Measurements from ENCODE around the gene PPP2R5C.

The PPP2R5C gene

DNA sequence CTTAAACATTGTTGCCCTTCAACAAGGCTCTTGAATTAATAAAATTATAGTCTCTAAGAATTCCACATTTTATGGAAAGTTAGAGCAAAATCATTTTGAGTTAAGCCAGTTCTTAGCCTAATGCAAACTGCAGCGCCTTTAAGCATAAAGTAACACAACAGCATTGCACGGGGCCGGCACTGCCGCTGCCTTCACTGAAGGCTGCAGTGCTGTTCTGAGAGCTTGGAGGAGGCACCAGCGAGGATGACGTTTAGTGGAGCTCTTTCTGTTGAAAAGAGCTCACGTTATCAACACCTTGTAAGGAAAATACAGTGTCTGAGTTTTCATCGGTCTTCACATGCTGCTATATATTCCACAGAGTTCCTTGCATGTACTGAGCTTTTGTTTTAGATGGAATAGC is 164.6 kb downstream of the PPP2R5C start:
- no peak for DNase-seq

DNA sequence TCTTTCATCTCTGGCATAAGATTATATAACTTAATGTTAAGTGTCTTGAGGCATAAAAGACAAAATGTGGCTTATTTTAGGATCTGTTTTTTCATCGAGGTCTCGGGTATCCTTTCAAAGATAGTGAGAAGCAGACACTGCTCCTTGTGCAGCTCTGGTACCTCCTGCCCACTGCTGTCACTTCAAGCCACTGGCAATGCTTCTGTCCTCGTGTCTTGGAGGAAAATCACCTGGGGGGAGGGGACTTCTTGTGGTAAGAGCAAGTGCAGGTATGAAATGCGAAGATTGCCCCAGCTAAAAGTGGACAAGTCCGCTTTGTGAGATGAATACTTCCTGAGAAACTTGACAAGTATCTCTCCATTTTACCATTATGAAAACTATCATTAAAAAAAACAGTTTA is 165.1 kb downstream of the PPP2R5C start:
- no peak for DNase-seq

DNA sequence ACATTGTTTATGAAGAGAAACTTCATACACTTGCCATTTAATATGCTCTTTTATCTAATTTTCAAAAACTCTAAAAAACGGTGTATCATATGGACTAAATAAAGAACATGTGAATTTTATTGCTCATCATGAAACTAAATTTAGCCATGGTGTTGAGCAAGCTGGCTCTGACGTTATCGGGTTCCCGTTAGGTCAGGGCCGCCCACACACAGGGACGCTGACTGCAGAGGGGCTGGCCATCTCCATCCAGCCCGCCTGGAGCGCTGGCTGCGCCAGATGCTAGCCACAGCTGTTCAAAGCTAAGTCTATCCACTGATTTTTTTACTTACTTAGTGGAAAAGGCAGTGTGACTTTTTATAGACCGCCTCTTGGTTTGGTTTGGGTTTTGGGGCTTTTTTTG is 166.3 kb downstream of the PPP2R5C start:
- peak; percentile 97 for DNase-seq

DNA sequence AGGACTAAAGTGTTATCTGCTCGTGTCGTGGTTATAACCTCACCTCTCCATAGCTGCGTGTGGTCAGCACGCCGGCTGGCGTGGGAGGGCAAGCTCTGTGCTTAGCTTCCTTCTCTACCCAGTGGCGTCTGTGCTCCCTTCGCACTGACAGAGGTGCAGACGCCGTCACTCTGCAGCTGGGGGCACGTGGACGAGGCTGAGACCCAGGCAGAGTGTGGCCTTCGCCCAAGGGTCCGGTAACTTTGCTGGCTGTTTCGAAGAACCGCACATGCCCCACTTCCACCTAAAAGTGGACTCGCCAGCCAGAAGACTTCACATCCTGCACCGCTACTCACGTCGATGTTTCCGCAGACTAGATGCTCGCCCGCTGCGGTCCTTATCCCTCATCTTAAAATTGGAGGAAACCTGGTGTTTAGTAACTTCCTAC is 166.9 kb downstream of the PPP2R5C start:
- DNase-seq, result no peak

DNA sequence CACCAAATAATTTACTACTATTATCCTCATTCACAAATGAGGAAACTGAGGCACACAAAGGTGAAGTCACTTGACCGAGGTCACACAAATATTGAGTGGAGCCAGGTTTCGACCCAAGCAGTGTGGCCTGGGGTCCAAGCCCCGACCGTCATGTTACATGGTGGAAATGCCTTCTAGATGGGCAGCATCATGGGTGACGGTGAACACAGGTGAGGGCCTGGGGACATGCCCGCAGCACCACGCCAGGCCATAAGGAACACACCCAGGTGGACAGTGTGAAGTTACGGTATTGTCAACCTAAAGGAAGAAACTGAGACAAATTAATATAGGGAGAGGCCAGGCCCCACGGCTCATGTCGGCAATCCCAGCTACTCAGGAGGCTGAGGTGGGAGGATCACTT is 167.6 kb downstream of the PPP2R5C start:
- DNase-seq, result no peak

DNA sequence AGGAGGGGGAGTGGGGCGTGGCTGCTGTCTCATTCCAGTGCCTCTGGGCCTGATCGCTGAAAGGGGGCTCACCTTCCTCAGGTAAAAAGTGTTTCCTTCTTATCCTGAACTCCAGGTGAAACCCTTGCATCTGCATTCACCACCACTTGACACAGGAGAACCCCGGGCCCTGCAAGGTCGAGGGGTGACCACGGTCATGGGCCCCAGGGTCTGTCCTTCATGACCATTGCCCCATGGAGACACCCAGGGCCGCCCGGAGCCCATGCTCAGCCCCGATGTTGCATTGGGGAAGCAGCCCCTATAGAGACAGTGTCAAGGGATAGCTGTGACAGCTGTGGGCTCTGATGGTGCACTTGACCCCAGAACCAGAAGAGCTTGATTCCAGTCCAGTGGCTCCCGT is 168.4 kb downstream of the PPP2R5C start:
- DNase-seq, result no peak

DNA sequence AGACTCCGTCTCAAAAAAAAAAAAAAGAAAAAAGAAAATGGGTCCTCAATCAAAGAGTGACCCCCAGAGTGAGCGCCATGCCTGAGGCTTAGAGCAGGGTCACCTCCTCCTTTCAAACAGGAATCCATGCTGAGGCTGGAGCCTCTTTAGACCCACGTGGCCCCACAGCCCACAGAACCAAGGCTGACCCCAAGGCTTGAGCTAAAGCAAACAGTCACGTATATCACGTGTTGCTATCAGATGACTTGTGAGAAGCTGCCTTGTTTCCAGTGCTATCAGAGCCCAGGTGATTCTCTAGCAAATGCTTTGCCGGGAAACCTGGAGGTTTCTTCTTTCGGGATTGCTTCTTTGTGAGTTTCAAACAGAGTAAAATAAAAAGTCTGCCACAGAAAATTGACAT is 171.2 kb downstream of the PPP2R5C start:
- no peak for DNase-seq

DNA sequence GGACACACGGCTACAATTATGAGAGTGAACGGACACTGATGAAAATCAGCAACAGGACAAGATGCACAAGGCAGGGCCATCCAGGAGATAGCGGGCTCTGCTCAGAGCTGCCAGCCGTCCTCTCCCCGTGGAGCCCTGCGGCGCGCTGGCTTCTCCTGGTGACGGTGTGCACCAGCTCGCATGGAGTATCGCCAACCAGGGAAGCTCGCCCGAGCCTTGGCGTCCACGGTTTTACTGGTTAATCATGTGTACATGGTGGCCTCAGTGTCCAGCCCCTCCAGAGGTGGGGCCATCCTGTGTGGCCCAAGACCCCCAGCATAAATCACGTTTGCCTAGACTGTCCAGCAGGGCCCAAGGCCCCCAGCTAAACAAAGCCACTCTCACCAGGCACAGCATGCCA is 171.7 kb downstream of the PPP2R5C start:
- no peak for DNase-seq

DNA sequence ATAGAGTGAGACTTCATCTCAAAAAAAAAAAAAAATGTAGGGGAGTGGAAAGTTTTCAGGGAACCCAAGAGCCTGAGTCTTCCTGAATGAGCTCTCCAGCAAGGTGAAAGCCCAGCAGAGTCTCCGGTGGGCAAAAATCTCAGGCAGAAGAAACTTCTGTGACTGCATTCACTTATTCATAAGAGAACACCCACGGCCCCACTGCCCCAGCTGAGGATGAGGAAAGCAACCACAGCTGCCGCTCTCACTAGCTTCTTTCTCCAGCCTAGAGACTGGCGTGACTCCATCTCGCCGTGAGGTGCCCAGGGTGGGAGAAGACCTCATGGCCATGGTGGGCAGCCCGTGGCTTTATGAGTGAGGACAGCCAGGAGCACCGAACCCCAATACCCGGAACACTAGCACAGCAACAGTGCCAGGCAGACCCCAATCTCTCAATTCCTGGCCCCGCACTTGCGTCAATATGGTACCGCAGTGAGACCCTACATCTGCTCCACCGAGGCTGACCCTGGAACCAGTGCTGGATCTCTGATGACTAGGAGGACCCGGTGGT is 173.2 kb downstream of the PPP2R5C start:
- peak; percentile 55 for DNase-seq

DNA sequence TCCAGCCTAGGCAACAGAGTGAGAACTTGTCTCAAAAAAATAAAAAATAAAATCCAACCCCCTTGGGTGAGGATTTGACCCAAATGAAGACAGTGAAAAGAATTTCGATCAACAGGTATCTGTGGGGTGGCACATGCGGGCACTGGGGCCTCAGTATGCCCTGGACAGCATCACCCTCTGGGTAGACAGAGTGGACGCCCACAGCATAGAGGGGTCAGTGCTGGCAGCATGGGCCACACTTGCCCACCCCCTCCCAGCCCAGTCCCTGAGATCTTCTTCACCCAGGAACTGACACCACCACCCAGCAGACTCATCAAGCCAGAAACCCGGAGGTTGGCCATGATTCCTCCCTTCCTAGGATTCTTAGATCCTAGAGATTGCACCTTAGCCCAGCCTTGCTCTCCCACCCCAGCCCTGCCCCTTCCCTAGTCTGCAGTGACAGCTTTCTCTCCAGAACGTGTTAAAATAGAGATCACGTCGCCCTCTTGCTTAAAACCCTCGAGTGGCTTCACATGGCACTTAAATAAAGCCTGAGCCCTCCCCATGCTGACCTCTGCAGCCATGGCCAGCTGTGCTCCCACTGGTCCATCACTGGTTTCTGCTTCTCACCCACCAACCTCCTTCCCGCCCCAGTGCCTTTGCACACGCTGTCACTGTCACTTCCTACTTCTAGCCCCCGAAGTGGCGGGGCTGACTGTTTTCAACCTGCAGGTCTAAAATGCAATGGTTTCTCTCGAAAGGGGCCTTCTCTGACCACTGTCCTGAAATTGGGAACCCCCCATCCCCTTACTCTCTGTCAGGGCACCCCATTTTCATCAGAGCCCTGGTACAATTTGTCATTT is 176.6 kb downstream of the PPP2R5C start:
- no peak for DNase-seq

DNA sequence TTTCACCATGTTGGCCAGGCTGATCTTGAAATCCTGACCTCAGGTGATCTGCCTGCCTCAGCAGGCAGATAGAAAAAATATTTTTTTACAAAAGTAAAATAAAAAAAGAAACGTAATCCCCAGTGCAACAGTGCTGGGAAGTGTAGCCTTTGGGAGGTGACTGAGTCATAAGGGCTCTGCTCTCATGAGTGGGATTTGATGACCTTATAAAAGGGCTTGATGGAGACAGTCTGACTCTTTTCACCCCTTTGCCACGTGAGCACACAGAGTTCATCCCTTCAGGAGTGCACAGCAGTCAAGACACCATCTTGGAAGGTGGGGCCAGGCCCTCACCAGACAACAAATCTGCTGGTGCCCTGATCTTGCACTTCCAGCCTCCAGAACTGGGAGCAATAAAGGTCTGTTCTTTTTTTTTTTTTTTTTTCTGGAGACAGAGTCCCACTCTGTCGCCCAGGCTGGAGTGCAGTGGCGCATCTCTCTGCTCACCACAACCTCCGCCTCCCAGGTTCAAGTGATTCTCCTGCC is 178.2 kb downstream of the PPP2R5C start:
- DNase-seq, result peak; percentile 66

DNA sequence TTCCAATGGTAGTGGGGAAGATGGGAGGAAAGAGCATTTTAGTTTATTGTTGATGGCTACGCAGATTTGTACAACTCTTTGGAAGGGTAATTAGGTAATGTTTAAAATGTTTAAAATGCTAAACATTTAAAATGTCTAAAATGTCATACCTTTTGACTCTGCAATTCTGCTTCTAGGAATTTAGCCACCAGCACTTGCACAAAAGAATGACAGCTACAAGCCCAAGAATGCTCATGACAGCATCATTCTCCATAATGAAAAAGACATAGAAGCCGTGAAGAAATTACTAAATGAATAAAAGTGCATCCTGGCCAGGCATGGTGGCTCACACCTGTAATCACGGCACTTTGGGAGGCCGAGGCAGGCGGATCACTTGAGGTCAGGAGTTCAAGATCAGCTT is 182.9 kb downstream of the PPP2R5C start:
- DNase-seq, result no peak

DNA sequence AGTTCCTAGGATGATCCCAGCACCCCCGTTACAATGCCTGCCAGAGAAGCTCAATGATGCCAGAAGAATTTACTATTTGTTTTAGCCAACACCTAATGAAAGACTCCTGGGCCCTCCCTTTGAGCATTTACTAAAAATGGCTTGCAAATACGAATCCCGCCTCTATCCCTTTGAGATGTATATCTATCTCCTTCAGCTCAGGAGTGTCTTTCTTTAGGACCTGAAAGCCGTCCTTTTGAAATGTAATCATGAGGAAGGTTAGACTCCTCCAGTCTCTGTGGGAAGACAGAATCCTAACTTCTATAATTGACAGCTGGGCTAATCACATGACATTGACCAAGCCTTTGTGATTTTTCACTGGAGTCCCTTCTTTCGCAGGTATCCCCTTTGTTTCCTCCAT is 183.7 kb downstream of the PPP2R5C start:
- no peak for DNase-seq

DNA sequence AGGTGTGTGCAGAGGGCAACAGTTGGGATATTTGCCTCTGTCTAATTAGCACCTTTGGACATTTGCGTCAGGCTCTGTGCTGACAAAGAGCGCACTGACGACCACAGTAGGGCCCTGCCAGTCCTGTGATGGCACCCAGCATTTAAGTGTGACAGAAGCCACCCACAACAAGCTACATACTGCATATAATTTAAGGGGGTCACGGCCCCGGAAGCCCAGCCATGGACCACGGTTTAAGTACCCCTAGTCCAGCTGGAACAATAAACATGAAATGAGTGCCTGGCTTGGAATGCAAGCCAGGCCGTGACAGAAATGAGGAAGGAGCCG is 186.0 kb downstream of the PPP2R5C start:
- no peak for DNase-seq

DNA sequence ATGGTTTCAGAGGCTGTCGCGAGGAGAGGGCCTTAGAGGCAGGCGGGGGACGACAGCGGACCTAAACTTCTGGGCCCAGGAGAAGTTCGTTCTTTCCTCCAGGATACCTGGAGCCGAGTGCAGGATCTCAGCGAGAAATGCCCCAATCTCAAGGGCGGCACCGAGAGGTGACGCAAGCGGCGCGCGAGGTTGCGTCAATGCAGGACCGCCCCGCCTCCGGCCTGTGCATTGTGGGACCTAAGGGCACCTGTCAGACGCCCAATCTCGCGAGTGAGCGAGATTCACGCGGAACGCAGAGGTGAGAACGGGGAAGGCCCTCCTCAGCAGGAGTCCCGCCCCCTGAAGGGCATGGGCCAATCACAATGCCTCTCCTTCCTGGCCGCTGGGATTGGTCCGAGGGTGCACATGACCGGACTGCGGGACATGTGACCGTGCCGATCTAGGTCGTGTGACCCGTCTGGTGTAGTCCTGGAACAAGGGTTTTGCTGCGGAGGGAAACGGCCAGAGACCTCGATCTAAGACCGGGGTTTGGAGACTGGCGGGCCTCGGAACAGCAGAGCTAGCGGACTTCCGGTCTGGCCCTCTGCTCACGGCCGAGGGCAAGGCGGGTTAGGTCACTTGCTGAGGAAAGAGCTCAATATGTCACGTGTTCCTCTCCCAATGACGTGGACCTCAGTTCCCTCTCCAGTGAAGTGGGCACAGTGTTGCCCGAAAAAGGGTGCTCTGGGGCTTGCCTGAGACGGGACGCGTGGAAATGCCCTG is 186.6 kb downstream of the PPP2R5C start:
- peak; percentile 100 for DNase-seq

DNA sequence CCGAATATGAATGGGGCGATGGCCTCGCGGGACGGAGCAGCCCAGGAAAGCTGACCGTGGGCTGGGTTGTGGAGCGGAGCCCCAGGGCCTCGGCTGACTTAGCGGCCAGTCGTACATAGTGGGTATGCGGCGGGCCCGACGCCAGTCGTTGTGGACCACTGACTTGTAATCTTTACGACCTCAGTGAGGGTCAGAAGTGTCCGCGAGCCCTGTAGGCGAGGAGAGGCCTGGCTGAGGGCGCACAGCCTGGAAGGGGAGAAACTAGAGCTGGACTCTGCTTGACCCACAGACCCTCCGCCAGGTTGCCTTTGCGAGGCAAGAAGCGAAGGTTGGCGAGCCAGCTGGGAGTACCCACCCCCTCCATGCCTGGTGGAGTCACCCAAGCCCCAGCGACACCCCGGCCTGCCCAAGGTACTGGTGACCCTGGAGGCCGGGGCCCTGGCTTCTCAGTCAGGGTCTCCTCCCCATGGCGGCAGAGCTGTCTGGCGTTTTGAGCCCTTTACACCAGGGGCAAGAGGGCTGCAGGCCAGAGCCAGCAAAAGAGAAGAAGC is 187.2 kb downstream of the PPP2R5C start:
- DNase-seq, result no peak

DNA sequence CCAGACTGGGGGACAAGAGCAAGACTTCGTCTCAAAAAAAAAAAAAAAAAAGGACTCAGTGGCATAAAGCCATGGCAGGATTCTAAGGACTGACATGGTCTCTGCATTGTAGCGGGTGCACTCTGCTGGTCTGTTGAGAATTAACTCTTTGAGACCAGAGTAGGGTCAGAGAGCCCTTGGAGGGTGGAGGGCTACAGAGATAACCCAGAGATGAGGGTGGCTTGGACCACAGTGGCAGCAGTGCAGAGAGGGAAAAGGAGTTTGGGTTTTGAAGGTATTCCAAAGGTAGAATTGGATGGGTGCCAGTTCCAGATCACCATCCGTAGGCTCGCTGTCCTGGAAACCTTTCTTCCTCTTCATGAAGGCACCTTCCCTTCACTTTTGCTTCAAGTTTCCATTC is 188.6 kb downstream of the PPP2R5C start:
- no peak for DNase-seq

DNA sequence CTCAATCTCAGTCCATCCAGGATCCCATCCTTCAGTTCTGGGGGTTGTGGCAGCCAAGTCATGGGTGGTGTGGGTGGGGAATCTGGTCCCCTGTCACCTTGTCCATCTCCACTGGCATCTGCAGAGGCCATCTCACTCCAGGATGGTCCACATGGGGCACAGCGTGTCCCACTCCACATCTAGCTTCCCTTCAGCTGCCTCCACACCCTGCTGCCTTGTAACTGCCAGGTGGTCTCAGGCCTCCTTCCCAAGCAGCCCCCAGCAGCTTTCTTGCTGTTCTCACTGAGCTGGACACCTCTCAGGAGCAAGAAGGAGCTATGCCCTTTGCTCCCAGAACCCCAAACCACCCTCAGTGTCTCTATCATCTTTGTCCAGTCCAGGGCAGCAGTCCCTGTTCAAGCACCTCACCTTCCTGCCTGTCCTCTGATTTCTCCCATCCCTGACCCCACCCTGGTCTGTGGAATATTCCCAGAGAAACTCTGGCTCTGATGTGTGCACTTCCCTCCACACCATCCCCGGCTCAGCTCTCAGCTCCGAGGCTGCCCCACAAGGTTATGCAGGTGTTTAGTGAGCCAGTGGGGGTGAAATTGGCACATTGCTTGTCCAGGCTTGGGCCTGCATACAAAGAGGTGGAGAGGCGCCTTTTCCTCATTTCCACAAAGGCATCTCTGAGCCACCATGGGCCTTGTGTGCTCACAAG is 189.2 kb downstream of the PPP2R5C start:
- DNase-seq, result no peak

DNA sequence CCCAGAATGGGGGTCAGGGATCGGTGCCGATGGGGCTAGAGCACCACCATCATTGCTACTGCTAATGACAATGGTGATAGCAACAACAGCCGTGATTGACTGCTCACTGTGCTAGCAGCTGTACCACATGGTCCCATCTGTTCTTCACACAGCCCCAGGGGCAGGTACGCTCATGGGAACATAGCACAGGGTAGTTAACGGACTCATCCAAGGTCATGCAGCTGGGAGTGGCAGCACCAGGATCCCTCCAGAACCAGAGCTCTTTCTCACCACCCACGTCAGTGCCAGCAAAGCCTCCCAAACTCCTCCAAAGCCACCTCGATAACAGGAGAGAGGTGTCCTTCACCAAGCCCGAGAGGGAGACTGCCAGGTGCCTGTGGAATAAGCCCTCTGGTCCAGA is 191.6 kb downstream of the PPP2R5C start:
- no peak for DNase-seq

DNA sequence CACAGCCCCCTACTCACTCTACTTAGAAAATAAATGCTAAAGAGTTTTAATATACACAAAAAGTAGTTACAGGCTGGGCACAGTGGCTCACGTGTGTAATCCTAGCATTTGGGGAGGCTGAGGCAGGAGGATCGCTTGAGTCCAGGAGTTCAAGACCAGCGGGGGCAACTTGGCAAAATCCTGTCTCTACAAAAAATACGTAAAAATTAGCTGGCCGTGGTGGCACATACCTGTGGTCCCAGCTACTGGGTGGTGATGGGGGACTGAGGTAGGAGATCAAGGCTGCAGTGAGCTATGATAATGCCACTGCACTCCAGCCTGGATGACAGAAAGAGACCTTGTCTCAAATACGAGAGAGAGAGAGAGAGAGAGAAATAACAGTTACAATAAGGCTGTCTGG is 193.0 kb downstream of the PPP2R5C start:
- no peak for DNase-seq

DNA sequence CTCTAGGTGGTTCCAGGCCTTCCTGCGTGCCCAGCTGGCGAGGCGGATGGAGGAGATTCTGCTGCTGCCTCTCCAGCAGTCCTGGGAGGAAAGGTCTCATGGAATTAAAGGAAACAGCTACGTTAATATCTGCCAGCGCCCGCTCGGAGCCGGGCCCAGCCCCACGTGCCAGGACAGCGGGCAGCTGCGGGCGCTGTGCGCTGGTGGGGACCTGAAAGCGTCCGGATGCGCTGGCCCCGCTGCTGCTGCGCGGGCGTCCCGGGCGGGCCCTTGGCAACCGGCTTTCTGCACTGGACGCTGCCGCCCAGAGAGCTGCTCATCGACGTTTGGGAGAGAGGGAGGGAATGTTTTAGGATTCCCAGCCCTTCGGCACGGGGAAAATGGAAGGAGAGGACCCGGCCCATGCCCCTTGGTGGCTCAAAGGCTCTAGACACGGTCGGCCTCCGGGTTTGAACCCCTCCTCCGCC is 194.2 kb downstream of the PPP2R5C start:
- no peak for DNase-seq

DNA sequence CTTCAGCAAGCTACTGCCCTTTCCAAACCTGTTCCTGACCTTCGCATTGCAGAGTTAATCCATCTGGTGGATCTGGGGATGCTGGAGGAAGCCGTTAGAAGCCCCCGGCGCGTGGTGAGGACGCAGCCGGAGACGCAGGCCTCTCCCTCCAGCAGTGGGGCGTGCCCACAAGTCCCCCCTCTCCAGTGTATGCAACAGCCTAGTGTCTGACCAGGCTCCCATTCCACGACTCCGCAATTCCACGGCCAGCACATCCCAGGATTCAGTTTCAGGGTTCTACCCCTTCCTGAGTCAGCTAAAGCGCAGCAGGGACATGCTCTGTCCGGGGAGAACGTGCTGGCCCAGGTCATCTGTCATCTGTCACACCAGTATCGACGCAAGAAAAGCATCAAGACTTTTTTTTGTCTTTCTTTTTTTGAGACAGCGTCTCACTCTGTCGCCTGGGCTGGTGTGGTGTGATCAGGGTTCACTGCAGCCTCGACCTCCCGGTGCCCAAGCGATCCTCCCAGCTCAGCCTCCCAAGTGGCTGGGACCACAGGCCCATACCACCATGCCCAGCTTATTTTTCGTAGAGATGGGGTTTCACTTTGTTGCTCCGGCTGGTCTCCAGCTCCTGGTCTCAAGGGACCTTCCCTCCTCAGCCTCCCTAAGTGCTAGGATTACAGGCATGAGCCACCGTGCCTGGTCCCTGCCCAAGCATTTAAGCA is 194.8 kb downstream of the PPP2R5C start:
- no peak for DNase-seq
